Measurements from ENCODE around the gene PDE3B.
"Not testable (repeated sequence)": the region's sequence is repeated elsewhere in the genome, so short reads cannot be mapped to it uniquely, and the experiment has no call there.

The PDE3B gene

DNA sequence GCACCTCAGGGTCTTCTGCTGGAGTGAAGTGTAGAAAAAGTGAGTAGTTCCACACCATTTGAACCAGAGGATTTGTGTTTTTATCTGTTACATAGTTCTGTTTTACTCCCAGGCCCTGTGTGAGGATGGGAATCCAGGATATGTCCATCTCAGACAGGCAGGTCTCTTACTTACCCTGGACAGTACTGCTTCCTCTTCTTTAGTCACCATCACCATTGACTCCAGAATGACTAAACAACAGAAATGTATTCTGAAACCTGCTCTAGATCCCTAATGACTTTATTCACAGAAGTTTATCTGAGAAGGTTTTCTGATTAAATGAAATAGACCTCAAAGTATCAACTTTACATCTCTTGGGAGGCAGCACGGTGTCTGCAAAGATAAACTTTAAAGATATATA lies 214.8 kb downstream of the PDE3B start:
- no peak for DNase-seq (ENCODE audit: low read depth, low spot score)
- in situ Hi-C loops (cut with HindIII; ENCODE audit: low sequenced_read_pairs) = no loop called here
- H3K4me3 ChIP-seq (ENCODE audit: low read depth, low read length) = no peak overlapping the region
- TF ChIP-seq, protein P1, sequence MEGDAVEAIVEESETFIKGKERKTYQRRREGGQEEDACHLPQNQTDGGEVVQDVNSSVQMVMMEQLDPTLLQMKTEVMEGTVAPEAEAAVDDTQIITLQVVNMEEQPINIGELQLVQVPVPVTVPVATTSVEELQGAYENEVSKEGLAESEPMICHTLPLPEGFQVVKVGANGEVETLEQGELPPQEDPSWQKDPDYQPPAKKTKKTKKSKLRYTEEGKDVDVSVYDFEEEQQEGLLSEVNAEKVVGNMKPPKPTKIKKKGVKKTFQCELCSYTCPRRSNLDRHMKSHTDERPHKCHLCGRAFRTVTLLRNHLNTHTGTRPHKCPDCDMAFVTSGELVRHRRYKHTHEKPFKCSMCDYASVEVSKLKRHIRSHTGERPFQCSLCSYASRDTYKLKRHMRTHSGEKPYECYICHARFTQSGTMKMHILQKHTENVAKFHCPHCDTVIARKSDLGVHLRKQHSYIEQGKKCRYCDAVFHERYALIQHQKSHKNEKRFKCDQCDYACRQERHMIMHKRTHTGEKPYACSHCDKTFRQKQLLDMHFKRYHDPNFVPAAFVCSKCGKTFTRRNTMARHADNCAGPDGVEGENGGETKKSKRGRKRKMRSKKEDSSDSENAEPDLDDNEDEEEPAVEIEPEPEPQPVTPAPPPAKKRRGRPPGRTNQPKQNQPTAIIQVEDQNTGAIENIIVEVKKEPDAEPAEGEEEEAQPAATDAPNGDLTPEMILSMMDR (IDR thresholded peaks at IDR 0.05; ENCODE audit: low read depth, low read length) = no peak

DNA sequence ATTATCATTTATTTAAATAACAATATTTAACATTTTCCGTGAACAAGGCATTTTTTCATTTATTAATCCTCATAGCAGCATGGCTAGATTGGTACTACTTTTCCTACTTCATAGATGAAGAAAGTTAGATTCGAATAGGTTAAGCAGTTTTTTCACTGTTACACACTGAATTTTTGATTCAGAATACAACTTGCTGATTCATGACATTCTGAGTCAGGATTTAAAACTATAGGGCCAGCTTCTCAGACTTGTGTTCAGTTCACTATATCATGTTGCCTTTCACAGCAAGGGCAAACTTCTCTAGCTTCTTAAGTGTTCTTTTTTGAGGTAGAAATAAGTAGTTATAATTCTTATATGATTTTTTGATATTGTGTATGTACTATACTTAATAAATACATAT lies 216.9 kb downstream of the PDE3B start:
- in situ Hi-C loops (cut with HindIII; ENCODE audit: low sequenced_read_pairs) = no loop called here
- DNase-seq (ENCODE audit: low read depth, low spot score) = no peak
- TF ChIP-seq, protein P1 (IDR thresholded peaks at IDR 0.05; ENCODE audit: low read depth, low read length) = no peak
- H3K4me3 ChIP-seq (ENCODE audit: low read depth, low read length) = no peak overlapping the region

DNA sequence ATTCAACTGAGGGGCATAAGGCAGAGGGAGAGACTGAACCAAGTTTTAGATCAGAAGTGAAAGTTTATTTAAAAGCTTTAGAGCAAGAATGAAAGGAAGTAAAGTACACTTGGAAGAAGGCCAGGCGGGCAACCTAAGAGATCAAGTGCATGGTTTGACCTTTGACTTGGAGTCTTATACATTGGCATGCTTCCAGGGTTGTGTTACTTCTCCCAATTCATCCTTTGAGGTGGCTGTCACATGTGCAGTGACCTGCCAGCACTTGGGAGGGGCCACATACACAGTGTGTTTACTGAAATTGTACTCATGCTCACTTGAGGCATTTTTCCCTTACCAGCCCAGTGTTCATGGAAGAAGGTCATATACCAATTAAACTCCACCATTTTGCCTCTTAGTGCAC lies 218.1 kb downstream of the PDE3B start:
- TF ChIP-seq, protein P1 (IDR thresholded peaks at IDR 0.05; ENCODE audit: low read depth, low read length) = no peak
- no peak overlapping the region for H3K4me3 ChIP-seq (ENCODE audit: low read depth, low read length)
- DNase-seq (ENCODE audit: low read depth, low spot score) = no peak
- in situ Hi-C loops (cut with HindIII; ENCODE audit: low sequenced_read_pairs) = no loop called here

DNA sequence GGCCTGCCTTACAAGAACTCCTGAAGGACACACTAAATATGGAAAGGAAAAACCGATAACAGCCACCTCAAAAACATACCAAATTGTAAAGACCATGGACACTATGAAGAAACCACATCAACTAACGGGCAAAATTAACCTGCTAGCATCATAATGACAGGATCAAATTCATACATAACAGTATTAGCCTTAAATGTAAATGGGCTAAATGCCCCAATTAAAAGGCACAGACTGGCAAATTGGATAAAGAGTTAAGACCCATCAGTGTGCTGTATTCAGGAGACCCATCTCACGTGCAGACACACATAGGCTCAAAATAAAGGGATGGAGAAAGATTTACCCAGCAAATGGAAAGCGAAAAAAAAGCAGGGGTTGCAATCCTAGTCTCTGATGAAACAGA lies 220.2 kb downstream of the PDE3B start:
- H3K4me3 ChIP-seq (ENCODE audit: low read depth, low read length); in situ Hi-C loops (cut with HindIII; ENCODE audit: low sequenced_read_pairs): not testable (repeated sequence)

DNA sequence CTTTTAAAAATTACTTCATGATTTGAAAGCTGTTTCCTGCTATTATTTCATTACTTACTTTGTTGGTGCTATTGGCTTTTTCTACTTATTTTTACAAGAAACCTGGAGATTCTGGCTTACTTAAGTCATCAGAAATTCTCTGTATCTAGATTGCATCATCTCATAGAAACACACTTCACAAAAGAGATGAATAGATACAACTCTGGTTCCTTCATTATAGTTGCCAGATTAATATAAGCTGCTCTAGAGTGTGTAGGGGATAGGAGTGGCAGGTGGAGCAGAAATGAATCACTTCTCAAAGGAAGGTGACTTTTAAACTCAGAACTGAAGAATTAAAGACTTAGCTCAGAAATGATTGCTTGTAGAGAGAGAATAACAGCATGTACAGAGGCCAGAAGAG lies 228.4 kb downstream of the PDE3B start:
- H3K4me3 ChIP-seq (ENCODE audit: low read depth, low read length) = no peak overlapping the region
- in situ Hi-C loops (cut with HindIII; ENCODE audit: low sequenced_read_pairs) = no loop called here
- TF ChIP-seq, protein P1 (IDR thresholded peaks at IDR 0.05; ENCODE audit: low read depth, low read length) = no peak
- no peak for DNase-seq (ENCODE audit: low read depth, low spot score)

More for the DNA sequence above, 220.2 kb downstream of the PDE3B start:
- not testable (repeated sequence) for DNase-seq (ENCODE audit: low read depth, low spot score)

DNA sequence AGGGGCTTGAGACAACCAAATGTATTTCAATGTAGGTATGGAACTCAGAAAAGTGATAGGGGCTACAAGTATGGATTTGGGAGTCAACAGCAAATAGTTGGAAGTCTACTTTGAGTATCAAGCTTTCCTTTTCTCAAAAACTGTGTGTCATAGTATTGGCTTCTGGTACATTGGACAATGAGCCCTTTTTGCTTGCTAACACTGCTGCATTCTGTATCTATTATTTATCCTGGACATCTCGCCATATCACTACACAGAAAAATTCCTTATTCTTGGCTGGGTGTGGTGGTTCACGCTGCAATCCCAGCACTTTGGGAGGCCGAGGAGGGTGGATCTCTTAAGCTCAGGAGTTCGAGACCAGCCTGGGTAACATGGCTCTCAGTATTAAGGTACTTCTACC lies 230.0 kb downstream of the PDE3B start:
- in situ Hi-C loops (cut with HindIII; ENCODE audit: low sequenced_read_pairs) = no loop called here
- no peak for DNase-seq (ENCODE audit: low read depth, low spot score)
- no peak overlapping the region for H3K4me3 ChIP-seq (ENCODE audit: low read depth, low read length)
- TF ChIP-seq, protein P1 (IDR thresholded peaks at IDR 0.05; ENCODE audit: low read depth, low read length) = no peak

DNA sequence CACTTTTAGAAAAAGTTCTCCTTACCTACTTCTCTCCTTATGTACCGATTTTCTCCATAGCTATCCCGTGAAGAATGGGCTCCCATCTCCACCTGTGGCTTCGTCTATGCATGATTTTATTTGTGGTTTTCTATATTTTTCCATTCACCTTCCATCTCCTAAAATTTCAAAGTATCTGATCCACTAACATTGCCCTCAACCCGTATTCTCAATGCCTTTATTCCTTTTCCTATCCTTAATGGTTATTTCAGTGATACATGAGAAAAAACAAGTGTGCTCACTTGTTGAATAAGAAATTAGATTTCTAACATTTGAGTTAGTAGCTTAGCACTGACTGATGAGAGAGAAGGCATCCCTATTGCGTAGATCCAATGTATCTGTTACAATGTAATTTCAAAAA lies 231.6 kb downstream of the PDE3B start:
- no peak for DNase-seq (ENCODE audit: low read depth, low spot score)
- H3K4me3 ChIP-seq (ENCODE audit: low read depth, low read length) = no peak overlapping the region
- in situ Hi-C loops (cut with HindIII; ENCODE audit: low sequenced_read_pairs) = no loop called here
- TF ChIP-seq, protein P1 (IDR thresholded peaks at IDR 0.05; ENCODE audit: low read depth, low read length) = no peak
